EH (cell line): ENCODE data around the gene CCNF.

Experiments
- DNase-seq: peaks from one replicate; pipeline ENCODE4 v3.0.0-alpha.2; 2015; ENCODE audit warnings: low read depth

CCNF gene

DNA sequence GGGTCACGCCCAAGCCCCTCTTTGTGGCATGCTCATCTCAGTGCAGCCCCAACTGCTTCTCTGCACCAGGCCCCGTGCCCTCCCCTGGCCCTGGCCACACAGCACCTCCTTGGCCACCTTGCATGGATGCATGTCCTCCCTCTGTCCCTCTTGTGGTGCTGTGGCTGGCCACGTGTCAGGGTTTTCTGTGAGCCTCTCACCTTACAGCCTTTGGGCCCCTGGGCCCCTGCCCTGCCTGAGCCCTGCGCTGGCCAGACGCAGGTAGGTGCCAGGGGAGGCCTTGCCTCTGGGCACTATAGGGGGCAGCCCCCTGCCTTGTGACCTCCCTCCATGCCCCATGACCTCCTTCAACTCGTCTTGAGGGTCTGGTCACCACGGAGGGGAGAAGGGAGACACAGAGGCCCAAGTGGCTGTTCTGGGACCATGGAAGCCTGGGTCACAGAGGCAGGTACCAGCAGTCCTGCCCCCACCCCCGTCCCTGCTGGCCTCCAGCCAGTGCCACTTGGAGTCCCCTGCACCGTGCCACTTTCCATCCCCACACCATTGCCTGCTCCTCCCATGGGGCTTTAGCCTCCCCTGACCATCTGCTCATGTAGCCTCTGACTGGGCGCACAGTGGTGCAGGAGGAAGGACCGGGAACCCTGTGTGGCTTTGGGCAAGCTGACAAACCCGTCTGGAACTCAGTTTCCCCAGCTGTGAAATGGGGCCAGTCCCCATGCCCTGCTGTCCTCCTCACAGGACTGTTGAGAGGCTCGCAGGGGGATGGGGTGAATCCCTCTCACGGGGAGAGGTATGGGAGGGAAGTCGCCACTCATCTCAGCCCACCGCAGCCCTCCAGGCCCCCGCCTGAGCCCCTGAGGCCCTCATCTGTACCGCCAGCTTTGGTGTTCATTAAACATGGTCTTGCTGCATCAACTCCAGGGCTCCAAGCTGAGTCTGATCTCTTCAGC lies 73.0 kb downstream of the CCNF start:
- no peak for DNase-seq

DNA sequence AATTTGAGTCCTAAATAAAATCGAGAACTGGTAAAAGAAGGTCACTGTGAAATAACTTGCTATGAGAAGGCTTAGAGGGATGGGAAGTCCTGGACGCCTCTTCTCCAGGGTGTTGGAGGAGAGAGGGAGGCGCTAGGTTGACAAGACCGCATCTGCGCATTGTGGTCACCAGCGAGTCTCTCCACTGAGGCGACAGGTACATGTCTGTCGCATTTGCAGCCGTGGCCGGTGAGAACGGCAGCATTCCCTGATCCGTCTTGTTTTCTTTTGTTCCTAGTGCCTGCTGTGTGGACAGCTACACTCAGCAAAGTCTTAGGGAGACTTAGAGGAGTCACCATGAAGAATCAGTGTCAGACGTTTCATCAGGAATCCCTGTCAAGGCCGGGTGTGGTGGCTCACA lies 76.4 kb downstream of the CCNF start:
- DNase-seq, result no peak

DNA sequence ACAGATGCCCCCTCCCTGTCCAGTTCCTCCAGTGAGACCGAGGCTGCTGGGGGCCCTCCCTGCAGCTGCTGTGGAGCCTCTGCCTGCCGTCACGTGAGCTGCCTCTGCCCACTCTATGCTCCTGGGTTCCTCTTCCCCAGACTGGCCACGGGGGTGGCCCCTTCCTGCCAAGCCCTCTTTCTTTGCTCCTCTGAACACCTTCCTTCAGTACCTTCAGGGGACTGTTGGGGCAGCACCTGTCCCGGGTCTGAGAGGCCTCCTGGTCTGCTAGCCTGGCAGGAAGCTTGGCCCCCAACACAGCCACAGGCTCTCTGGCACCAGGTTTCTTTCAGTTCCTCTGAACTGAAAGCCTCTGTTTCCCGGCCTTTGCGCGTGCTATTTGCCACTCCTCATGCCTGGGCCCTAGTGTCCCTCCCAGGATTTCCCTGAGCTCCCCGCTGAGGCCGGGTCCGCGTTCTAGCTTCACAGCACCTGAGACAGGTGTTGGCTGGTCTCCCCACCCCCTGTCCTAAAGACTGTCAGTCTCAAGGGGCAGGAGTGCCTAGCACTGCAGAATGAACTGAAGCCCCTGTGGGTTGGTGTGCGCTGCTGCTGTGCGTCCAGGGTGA lies 77.9 kb downstream of the CCNF start:
- no peak for DNase-seq

DNA sequence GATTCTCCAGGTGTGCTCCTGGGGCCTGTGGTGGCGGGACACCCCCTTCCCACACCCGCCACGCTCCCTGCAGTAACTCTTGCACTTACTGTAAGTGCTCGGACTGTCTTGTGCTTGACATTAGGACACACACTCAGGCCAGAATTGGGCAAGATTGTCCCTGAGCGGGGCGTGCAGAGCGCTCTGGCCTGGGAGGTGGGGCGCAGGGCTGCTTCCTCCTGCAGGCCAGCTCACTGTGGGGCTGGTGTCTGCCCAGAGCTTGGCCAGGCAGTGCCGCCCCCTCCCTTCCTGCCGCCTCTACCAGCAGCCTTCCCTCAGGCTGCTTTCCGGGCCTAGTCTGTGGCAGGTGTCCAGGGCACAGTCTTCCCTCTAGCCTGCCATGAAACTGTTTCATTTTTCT lies 78.4 kb downstream of the CCNF start:
- no peak for DNase-seq
